Measurements from ENCODE around the gene C1orf198. TPM values are rescaled to one million over a fixed set of nuclear protein-coding genes. Genes with fewer than 3 reads are reported as not detected.

The C1orf198 gene
- polyA plus RNA-seq, 1 experiment: 52.7 TPM

- ChIA-PET POLR2A (no interaction called here), CTCF (no interaction called here)
- DNase-seq (ENCODE audit: low read depth, low spot score): no peak
- no peak for TF ChIP-seq CTCF (IDR thresholded peaks at IDR 0.05; ENCODE audit: low read depth, low read length)
- Histone ChIP-seq H3K27ac (ENCODE audit: low read depth, low read length) (no peak overlapping the region), H3K4me3 (ENCODE audit: low read depth, low read length) (no peak overlapping the region), H3K27me3 (ENCODE audit: control insufficient read depth, insufficient read depth, low read length) (peaks cover 3% of the 10 kb centered on the region), H3K9me3 (ENCODE audit: control insufficient read depth, insufficient read depth, low read length) (peaks cover 2% of the 10 kb centered on the region; the same call in 1 of the 2 replicates)
Measured at GRCh38 chr1:230898748-230899147, 30.4 kb upstream of the C1orf198 start.

GRCh38 chr1:230898144-230898543 lies 29.8 kb upstream of the C1orf198 start:
- ChIA-PET CTCF (interaction anchor here (1.1 kb wide), 1 partner anchor 256 kb away, joined by 3 read pairs; the partner anchor contains the start of gene COG2), POLR2A (no interaction called here)
- TF ChIP-seq CTCF (IDR thresholded peaks at IDR 0.05; ENCODE audit: low read depth, low read length): no peak
- peaks cover 3% of the 10 kb centered on the region for H3K27me3 ChIP-seq (ENCODE audit: control insufficient read depth, insufficient read depth, low read length)
- H3K4me3 ChIP-seq (ENCODE audit: low read depth, low read length): no peak overlapping the region
- H3K9me3 ChIP-seq (ENCODE audit: control insufficient read depth, insufficient read depth, low read length): peaks cover 2% of the 10 kb centered on the region; the same call in 1 of the 2 replicates
- no peak for DNase-seq (ENCODE audit: low read depth, low spot score)
- no peak overlapping the region for H3K27ac ChIP-seq (ENCODE audit: low read depth, low read length)

- DNase-seq (ENCODE audit: low read depth, low spot score): no peak
- Histone ChIP-seq H3K9me3 (ENCODE audit: control insufficient read depth, insufficient read depth, low read length) (no peaks in the 10 kb centered on the region), H3K27me3 (ENCODE audit: control insufficient read depth, insufficient read depth, low read length) (peaks cover 3% of the 10 kb centered on the region), H3K27ac (ENCODE audit: low read depth, low read length) (no peak overlapping the region), H3K4me3 (ENCODE audit: low read depth, low read length) (no peak overlapping the region)
- no peak for TF ChIP-seq CTCF (IDR thresholded peaks at IDR 0.05; ENCODE audit: low read depth, low read length)
- POLR2A ChIA-PET: interaction anchor here (1.1 kb wide), 1 partner anchor 28 kb away, joined by 3 read pairs; no protein-coding TSS in a partner anchor
- CTCF ChIA-PET: interaction anchor here (1.1 kb wide), 1 partner anchor 21 kb away, joined by 5 read pairs; no protein-coding TSS in a partner anchor
Measured at GRCh38 chr1:230896779-230897178, 28.5 kb upstream of the C1orf198 start.

- Histone ChIP-seq H3K4me3 (ENCODE audit: low read depth, low read length) (no peak overlapping the region), H3K27me3 (ENCODE audit: control insufficient read depth, insufficient read depth, low read length) (peaks cover 3% of the 10 kb centered on the region), H3K27ac (ENCODE audit: low read depth, low read length) (no peak overlapping the region), H3K9me3 (ENCODE audit: control insufficient read depth, insufficient read depth, low read length) (no peaks in the 10 kb centered on the region)
- ChIA-PET POLR2A (no interaction called here), CTCF (interaction anchor here (0.6 to 0.7 kb wide), 2 partner anchors 23 to 95 kb away, joined by 3 to 4 read pairs; no protein-coding TSS in a partner anchor)
- DNase-seq (ENCODE audit: low read depth, low spot score): no peak
- TF ChIP-seq CTCF (IDR thresholded peaks at IDR 0.05; ENCODE audit: low read depth, low read length): no peak
Measured at GRCh38 chr1:230895452-230895851, 27.1 kb upstream of the C1orf198 start.

- POLR2A ChIA-PET: no interaction called here
- H3K27ac ChIP-seq (ENCODE audit: low read depth, low read length): no peak overlapping the region
- CTCF ChIA-PET: no interaction called here
- no peak for TF ChIP-seq CTCF (IDR thresholded peaks at IDR 0.05; ENCODE audit: low read depth, low read length)
- peaks cover 3% of the 10 kb centered on the region for H3K27me3 ChIP-seq (ENCODE audit: control insufficient read depth, insufficient read depth, low read length)
- no peaks in the 10 kb centered on the region for H3K9me3 ChIP-seq (ENCODE audit: control insufficient read depth, insufficient read depth, low read length)
- no peak overlapping the region for H3K4me3 ChIP-seq (ENCODE audit: low read depth, low read length)
- DNase-seq (ENCODE audit: low read depth, low spot score): no peak
Measured at GRCh38 chr1:230894664-230895063, 26.3 kb upstream of the C1orf198 start.
